ENCODE data around the gene KAZN. TPM values are rescaled to one million over a fixed set of nuclear protein-coding genes. Genes with fewer than 3 reads are reported as not detected.

KAZN gene
- total RNA-seq, 1 donor from 2014 or later: 2.8 TPM

GRCh38 chr1:14706631-14707030 is 108.1 kb downstream of the KAZN start:
- H3K4me3 ChIP-seq (ENCODE audit: low read depth, low read length): no peak overlapping the region
- TF ChIP-seq CTCF (IDR thresholded peaks at IDR 0.05; ENCODE audit: insufficient read depth, low read length, poor library complexity, severe bottlenecking): no peak
- H3K27me3 ChIP-seq (ENCODE audit: control insufficient read depth, insufficient read depth, low read length): no peaks in the 10 kb centered on the region
- DNase-seq (ENCODE audit: low read depth): no peak
- H3K36me3 ChIP-seq (ENCODE audit: control insufficient read depth, insufficient read depth, low read length): no peaks in the 10 kb centered on the region

- Histone ChIP-seq H3K27me3 (ENCODE audit: control insufficient read depth, insufficient read depth, low read length) (no peaks in the 10 kb centered on the region), H3K4me3 (ENCODE audit: low read depth, low read length) (no peak overlapping the region), H3K36me3 (ENCODE audit: control insufficient read depth, insufficient read depth, low read length) (no peaks in the 10 kb centered on the region)
- DNase-seq (ENCODE audit: low read depth): no peak
- no peak for TF ChIP-seq CTCF (IDR thresholded peaks at IDR 0.05; ENCODE audit: insufficient read depth, low read length, poor library complexity, severe bottlenecking)
Measured at GRCh38 chr1:14707531-14708445, 109.3 kb downstream of the KAZN start.

GRCh38 chr1:14710331-14710730 is 111.8 kb downstream of the KAZN start:
- TF ChIP-seq CTCF (IDR thresholded peaks at IDR 0.05; ENCODE audit: insufficient read depth, low read length, poor library complexity, severe bottlenecking): no peak
- Histone ChIP-seq H3K36me3 (ENCODE audit: control insufficient read depth, insufficient read depth, low read length) (no peaks in the 10 kb centered on the region), H3K27me3 (ENCODE audit: control insufficient read depth, insufficient read depth, low read length) (no peaks in the 10 kb centered on the region), H3K4me3 (ENCODE audit: low read depth, low read length) (no peak overlapping the region)
- DNase-seq (ENCODE audit: low read depth): no peak

GRCh38 chr1:14712136-14712535 is 113.7 kb downstream of the KAZN start:
- Histone ChIP-seq H3K4me3 (ENCODE audit: low read depth, low read length) (no peak overlapping the region), H3K27me3 (ENCODE audit: control insufficient read depth, insufficient read depth, low read length) (no peaks in the 10 kb centered on the region), H3K36me3 (ENCODE audit: control insufficient read depth, insufficient read depth, low read length) (no peaks in the 10 kb centered on the region)
- TF ChIP-seq CTCF (IDR thresholded peaks at IDR 0.05; ENCODE audit: insufficient read depth, low read length, poor library complexity, severe bottlenecking): no peak
- no peak for DNase-seq (ENCODE audit: low read depth)

- Histone ChIP-seq H3K27me3 (ENCODE audit: control insufficient read depth, insufficient read depth, low read length) (no peaks in the 10 kb centered on the region), H3K4me3 (ENCODE audit: low read depth, low read length) (no peak overlapping the region), H3K36me3 (ENCODE audit: control insufficient read depth, insufficient read depth, low read length) (no peaks in the 10 kb centered on the region)
- TF ChIP-seq CTCF (IDR thresholded peaks at IDR 0.05; ENCODE audit: insufficient read depth, low read length, poor library complexity, severe bottlenecking): no peak
- no peak for DNase-seq (ENCODE audit: low read depth)
Measured at GRCh38 chr1:14713077-14713476, 114.6 kb downstream of the KAZN start.

- DNase-seq (ENCODE audit: low read depth): no peak
- Histone ChIP-seq H3K36me3 (ENCODE audit: control insufficient read depth, insufficient read depth, low read length) (no peaks in the 10 kb centered on the region), H3K27me3 (ENCODE audit: control insufficient read depth, insufficient read depth, low read length) (no peaks in the 10 kb centered on the region), H3K4me3 (ENCODE audit: low read depth, low read length) (no peak overlapping the region)
- TF ChIP-seq CTCF (IDR thresholded peaks at IDR 0.05; ENCODE audit: insufficient read depth, low read length, poor library complexity, severe bottlenecking): no peak
Measured at GRCh38 chr1:14715266-14715665, 116.8 kb downstream of the KAZN start.

Measured in kidney epithelial cell (primary cell).